ENCODE measurements around the gene RPS21. TPM values are rescaled to one million over a fixed set of nuclear protein-coding genes. Genes with fewer than 3 reads are reported as not detected.

The RPS21 gene
- total and polyA plus RNA-seq, 2 of the 13 experiments (the other 11 are each of a cell fraction or from before 2014, with no cell fraction given) = 2,647 to 11,063 TPM

GRCh38 chr20:62406635-62407176 lies 19.8 kb downstream of the RPS21 start (continued):
- no peak for TF ChIP-seq BRCA1 (CRISPR knock-in tag; IDR thresholded peaks at IDR 0.05)
- peak; percentile 54 for TF ChIP-seq PAXIP1 (CRISPR knock-in tag; conservative IDR thresholded peaks at IDR 0.05)
- no peak for TF ChIP-seq ZBTB40 (IDR thresholded peaks at IDR 0.05)
- TF ChIP-seq ZBTB40 (CRISPR knock-in tag; IDR thresholded peaks at IDR 0.05) = no peak
- TF ChIP-seq ZNF883 (CRISPR knock-in tag; IDR thresholded peaks at IDR 0.05; ENCODE audit: not compliant biosample characterization) = peak; percentile 22
- TF ChIP-seq IRX3 (CRISPR knock-in tag; IDR thresholded peaks at IDR 0.05; ENCODE audit: borderline replicate concordance, low read depth) = no peak
- TF ChIP-seq NCOA5 (CRISPR knock-in tag; IDR thresholded peaks at IDR 0.05) = no peak
- TF ChIP-seq ZNF232 (CRISPR knock-in tag; IDR thresholded peaks at IDR 0.05; ENCODE audit: borderline replicate concordance) = no peak
- TF ChIP-seq ARNTL (CRISPR knock-in tag; IDR thresholded peaks at IDR 0.05) = no peak
- no peak for TF ChIP-seq TMF1 (CRISPR knock-in tag; IDR thresholded peaks at IDR 0.05; ENCODE audit: low read depth)
- no peak for TF ChIP-seq GPN1 (CRISPR knock-in tag; IDR thresholded peaks at IDR 0.05; ENCODE audit: borderline replicate concordance)
- no peak for TF ChIP-seq ZNF10 (CRISPR knock-in tag; IDR thresholded peaks at IDR 0.05; ENCODE audit: borderline replicate concordance, low read depth)
- no peak for TF ChIP-seq ZFP82 (CRISPR knock-in tag; IDR thresholded peaks at IDR 0.05; ENCODE audit: borderline replicate concordance)
- TF ChIP-seq ZNF530 (CRISPR knock-in tag; IDR thresholded peaks at IDR 0.05; ENCODE audit: low read depth) = no peak
- no peak for TF ChIP-seq ZBTB25 (CRISPR knock-in tag; IDR thresholded peaks at IDR 0.05)
- TF ChIP-seq ZNF224 (CRISPR knock-in tag; IDR thresholded peaks at IDR 0.05) = no peak

Data from HepG2 (cell line).